GM23338 (cell line): ENCODE measurements around the gene WFDC8. TPM values are rescaled to one million over a fixed set of nuclear protein-coding genes. Genes with fewer than 3 reads are reported as not detected.

Source experiments
- ATAC-seq: fragments of 200-7000 bp; cut with Tn5 transposase; 3 replicates; pipeline ENCODE4 v1.9.1; 2020
- DNase-seq: peaks from one replicate; pipeline ENCODE4 v3.0.0-alpha.2; 2015; ENCODE audit warnings: low spot score
- H2AFZ ChIP-seq: fragments of 200-600 bp; sonication (generic); 2 replicates; pipeline ENCODE4 v1.8.0; 2016; ENCODE audit warnings: antibody characterized with exemption, mild to moderate bottlenecking, moderate library complexity
- H3F3A ChIP-seq: fragments of 200-600 bp; sonication (generic); replicated peaks from 2 replicates; pipeline ENCODE4 v1.8.0; 2017; ENCODE audit warnings: antibody characterized with exemption, mixed run types, low read depth
- H3K27ac ChIP-seq: fragments of 200-600 bp; sonication (generic); 2 replicates; pipeline ENCODE4 v1.6.1; 2016; ENCODE audit warnings: low read depth
- H3K27me3 ChIP-seq: fragments of 200-600 bp; sonication (generic); 2 replicates; pipeline ENCODE4 v1.8.0; 2016; ENCODE audit warnings: mild to moderate bottlenecking, mixed run types, moderate library complexity; ENCODE audit not compliant: insufficient read depth
- H3K36me3 ChIP-seq: fragments of 200-600 bp; sonication (generic); 2 replicates; pipeline ENCODE4 v1.8.0; 2016; ENCODE audit warnings: mild to moderate bottlenecking; ENCODE audit not compliant: insufficient read depth
- H3K4me1 ChIP-seq: fragments of 200-600 bp; sonication (generic); 2 replicates; pipeline ENCODE4 v1.8.0; 2016; ENCODE audit warnings: mild to moderate bottlenecking, moderate library complexity; ENCODE audit not compliant: insufficient read depth
- H3K4me2 ChIP-seq: fragments of 200-600 bp; sonication (generic); 2 replicates; pipeline ENCODE4 v1.7.1; 2017; ENCODE audit warnings: mixed run types
- H3K4me3 ChIP-seq: fragments of 200-600 bp; sonication (generic); 2 replicates; pipeline ENCODE4 v1.6.1; 2016; ENCODE audit warnings: mixed run types
- H3K79me2 ChIP-seq: fragments of 200-600 bp; sonication (generic); replicated peaks from 2 replicates; pipeline ENCODE4 v1.8.0; 2017; ENCODE audit warnings: mild to moderate bottlenecking; ENCODE audit not compliant: insufficient read depth
- H3K9me2 ChIP-seq: fragments of 200-600 bp; sonication (generic); 2 replicates; pipeline ENCODE4 v1.8.0; 2017; ENCODE audit not compliant: insufficient read depth
- H4K20me1 ChIP-seq: fragments of 200-600 bp; sonication (generic); replicated peaks from 2 replicates; pipeline ENCODE4 v1.8.0; 2017; ENCODE audit warnings: mild to moderate bottlenecking; ENCODE audit not compliant: insufficient read depth
- H3K27ac Mint-ChIP-seq: 2 replicates; pipeline ENCODE4 v1.8.0; 2020; ENCODE audit warnings: inconsistent platforms, mild to moderate bottlenecking, moderate library complexity, mixed read lengths
- H3K27me3 Mint-ChIP-seq: 3 replicates; pipeline ENCODE4 v1.8.0; 2022; ENCODE audit warnings: low read depth, mild to moderate bottlenecking, moderate library complexity, mixed read lengths, inconsistent platforms; ENCODE audit not compliant: insufficient read depth, poor library complexity
- H3K36me3 Mint-ChIP-seq: 3 replicates; pipeline ENCODE4 v1.8.0; 2021; ENCODE audit warnings: low read depth, mild to moderate bottlenecking, inconsistent platforms, moderate library complexity, mixed read lengths
- H3K4me1 Mint-ChIP-seq: 3 replicates; pipeline ENCODE4 v1.8.0; 2020; ENCODE audit warnings: mild to moderate bottlenecking, inconsistent platforms, mixed read lengths
- H3K4me3 Mint-ChIP-seq: 3 replicates; pipeline ENCODE4 v1.8.0; 2021; ENCODE audit warnings: moderate library complexity, mild to moderate bottlenecking, inconsistent platforms, mixed read lengths
- H3K9me3 Mint-ChIP-seq: 3 replicates; pipeline ENCODE4 v1.8.0; 2020; ENCODE audit warnings: moderate library complexity, mild to moderate bottlenecking, inconsistent platforms, mixed read lengths
- EZH2 ChIP-seq: fragments of 200-600 bp; sonication (generic); IDR thresholded peaks from one replicate; pipeline ENCODE4 v1.8.0; 2017; ENCODE audit warnings: antibody characterized with exemption, mild to moderate bottlenecking, low read depth; ENCODE audit not compliant: unreplicated experiment
- EZH2phosphoT487 ChIP-seq: fragments of 200-600 bp; sonication (generic); IDR thresholded peaks from one replicate; pipeline ENCODE4 v1.8.1; 2018; ENCODE audit warnings: antibody characterized with exemption; ENCODE audit not compliant: unreplicated experiment
- NANOG ChIP-seq: IDR thresholded peaks from 2 replicates; pipeline ENCODE4 v1.6.1; 2016; ENCODE audit warnings: antibody characterized with exemption, borderline replicate concordance
- STAT1 ChIP-seq: IDR thresholded peaks from one replicate; pipeline ENCODE4 v1.6.1; 2016; ENCODE audit warnings: antibody characterized with exemption; ENCODE audit not compliant: unreplicated experiment
- ZNF331 ChIP-seq: fragments of 250-450 bp; sonication (Bioruptor Pico); IDR thresholded peaks from 2 replicates; pipeline ENCODE4 v1.5.0; 2020; ENCODE audit warnings: low read depth, mild to moderate bottlenecking, moderate library complexity
- polyA plus RNA-seq: library from polyadenylated mRNA; unstranded; fragments of >200 nt; fragmentation: Nextera tagmentation; extraction: Ambion mirVana; gene quantifications from 2 replicates; pipeline ENCODE4 v1.2.1, GENCODE V29; 2016
- total RNA-seq: library from RNA; depleted of rRNA; stranded (reverse); fragments of >200 nt; shearing (Covaris generic); gene quantifications from 2 replicates; pipeline ENCODE4 v1.2.3, GENCODE V29; 2014
- TF ChIP-seq, protein P1 (sequence below): IDR thresholded peaks from one replicate; pipeline ENCODE4 v1.6.1; 2018; ENCODE audit warnings: antibody characterized with exemption; ENCODE audit not compliant: unreplicated experiment
- TF ChIP-seq, protein P2 (sequence below): fragments of 250-450 bp; sonication (Bioruptor Pico); IDR thresholded peaks from 2 replicates; pipeline ENCODE4 v1.5.0; 2020; ENCODE audit warnings: mild to moderate bottlenecking, moderate library complexity
- TF ChIP-seq, protein P3 (sequence below), 2 experiments: fragments of 200-600 bp in 1 of 2; sonication (generic) in 1 of 2; conservative IDR thresholded peaks; 2 replicates each; pipeline versions ENCODE4 v1.5.1 to v1.6.1; 2016 to 2017; ENCODE audit warnings: antibody characterized with exemption in 2 of 2, low read depth in 2 of 2, mild to moderate bottlenecking in 2 of 2, moderate library complexity in 1 of 2

The WFDC8 gene
- total and polyA plus RNA-seq, 2 experiments from 2014 or later: 0.23 TPM; not detected in 1

DNA sequence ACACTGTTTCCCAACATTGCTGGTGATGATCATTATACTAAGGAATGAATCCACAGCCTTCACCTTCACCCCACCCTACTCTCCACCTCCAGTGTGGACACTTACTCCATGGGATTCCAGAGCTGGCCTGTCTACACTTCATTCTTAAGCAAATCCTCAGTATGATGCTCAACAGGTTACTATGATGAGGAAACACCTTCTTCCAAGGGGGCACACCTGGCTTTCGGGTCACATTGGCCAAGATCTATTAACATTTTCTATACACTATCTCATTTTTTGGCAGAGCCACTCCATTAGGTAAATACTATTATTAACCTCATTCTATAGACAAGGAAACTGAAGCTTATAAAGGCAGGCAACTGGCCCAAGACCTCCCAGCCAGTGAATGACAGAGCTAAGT lies 23.9 kb downstream of the WFDC8 start (continued):
- TF ChIP-seq, protein P1, sequence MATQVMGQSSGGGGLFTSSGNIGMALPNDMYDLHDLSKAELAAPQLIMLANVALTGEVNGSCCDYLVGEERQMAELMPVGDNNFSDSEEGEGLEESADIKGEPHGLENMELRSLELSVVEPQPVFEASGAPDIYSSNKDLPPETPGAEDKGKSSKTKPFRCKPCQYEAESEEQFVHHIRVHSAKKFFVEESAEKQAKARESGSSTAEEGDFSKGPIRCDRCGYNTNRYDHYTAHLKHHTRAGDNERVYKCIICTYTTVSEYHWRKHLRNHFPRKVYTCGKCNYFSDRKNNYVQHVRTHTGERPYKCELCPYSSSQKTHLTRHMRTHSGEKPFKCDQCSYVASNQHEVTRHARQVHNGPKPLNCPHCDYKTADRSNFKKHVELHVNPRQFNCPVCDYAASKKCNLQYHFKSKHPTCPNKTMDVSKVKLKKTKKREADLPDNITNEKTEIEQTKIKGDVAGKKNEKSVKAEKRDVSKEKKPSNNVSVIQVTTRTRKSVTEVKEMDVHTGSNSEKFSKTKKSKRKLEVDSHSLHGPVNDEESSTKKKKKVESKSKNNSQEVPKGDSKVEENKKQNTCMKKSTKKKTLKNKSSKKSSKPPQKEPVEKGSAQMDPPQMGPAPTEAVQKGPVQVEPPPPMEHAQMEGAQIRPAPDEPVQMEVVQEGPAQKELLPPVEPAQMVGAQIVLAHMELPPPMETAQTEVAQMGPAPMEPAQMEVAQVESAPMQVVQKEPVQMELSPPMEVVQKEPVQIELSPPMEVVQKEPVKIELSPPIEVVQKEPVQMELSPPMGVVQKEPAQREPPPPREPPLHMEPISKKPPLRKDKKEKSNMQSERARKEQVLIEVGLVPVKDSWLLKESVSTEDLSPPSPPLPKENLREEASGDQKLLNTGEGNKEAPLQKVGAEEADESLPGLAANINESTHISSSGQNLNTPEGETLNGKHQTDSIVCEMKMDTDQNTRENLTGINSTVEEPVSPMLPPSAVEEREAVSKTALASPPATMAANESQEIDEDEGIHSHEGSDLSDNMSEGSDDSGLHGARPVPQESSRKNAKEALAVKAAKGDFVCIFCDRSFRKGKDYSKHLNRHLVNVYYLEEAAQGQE: no peak
- no peak for TF ChIP-seq STAT1

DNA sequence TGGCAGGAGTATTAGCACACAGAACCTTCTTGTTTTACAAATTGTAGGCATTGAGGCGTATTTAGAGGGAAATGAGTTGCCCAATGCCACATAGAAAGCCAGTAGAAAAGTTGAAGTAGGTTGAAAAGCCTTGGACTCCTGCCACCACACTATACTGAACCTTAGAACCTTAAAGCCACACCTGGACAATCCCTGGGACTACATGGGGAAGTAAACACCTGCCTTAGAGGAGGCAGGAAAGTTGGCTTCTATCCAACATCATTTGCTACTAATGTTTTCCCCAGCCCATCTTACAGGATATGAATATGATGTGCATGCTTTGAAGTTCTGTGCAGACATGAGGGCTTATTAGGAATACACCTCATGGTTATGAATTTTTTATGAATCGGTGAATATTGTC lies 26.6 kb downstream of the WFDC8 start:
- DNase-seq (no peak), ATAC-seq (no peak)
- H3K79me2 ChIP-seq: no peaks in the 10 kb centered on the region
- H3F3A ChIP-seq: no peaks in the 10 kb centered on the region
- no peaks in the 10 kb centered on the region for H3K27me3 ChIP-seq
- Mint-ChIP-seq H3K9me3 (no peaks in the 10 kb centered on the region; the same call in 2 of the 3 replicates), H3K27ac (no peak overlapping the region), H3K4me1 (no peaks in the 10 kb centered on the region), H3K4me3 (no peak overlapping the region), H3K27me3 (no peaks in the 10 kb centered on the region), H3K36me3 (no peaks in the 10 kb centered on the region; the same call in 1 of the 3 replicates)
- no peaks in the 10 kb centered on the region for H3K4me1 ChIP-seq
- H3K9me2 ChIP-seq: peaks cover 36% of the 10 kb centered on the region
- H3K4me2 ChIP-seq: no peak overlapping the region
- H4K20me1 ChIP-seq: no peaks in the 10 kb centered on the region
- no peak overlapping the region for H3K4me3 ChIP-seq
- H2AFZ ChIP-seq: no peak overlapping the region
- no peak overlapping the region for H3K27ac ChIP-seq
- H3K36me3 ChIP-seq: no peaks in the 10 kb centered on the region
- TF ChIP-seq, protein P2, sequence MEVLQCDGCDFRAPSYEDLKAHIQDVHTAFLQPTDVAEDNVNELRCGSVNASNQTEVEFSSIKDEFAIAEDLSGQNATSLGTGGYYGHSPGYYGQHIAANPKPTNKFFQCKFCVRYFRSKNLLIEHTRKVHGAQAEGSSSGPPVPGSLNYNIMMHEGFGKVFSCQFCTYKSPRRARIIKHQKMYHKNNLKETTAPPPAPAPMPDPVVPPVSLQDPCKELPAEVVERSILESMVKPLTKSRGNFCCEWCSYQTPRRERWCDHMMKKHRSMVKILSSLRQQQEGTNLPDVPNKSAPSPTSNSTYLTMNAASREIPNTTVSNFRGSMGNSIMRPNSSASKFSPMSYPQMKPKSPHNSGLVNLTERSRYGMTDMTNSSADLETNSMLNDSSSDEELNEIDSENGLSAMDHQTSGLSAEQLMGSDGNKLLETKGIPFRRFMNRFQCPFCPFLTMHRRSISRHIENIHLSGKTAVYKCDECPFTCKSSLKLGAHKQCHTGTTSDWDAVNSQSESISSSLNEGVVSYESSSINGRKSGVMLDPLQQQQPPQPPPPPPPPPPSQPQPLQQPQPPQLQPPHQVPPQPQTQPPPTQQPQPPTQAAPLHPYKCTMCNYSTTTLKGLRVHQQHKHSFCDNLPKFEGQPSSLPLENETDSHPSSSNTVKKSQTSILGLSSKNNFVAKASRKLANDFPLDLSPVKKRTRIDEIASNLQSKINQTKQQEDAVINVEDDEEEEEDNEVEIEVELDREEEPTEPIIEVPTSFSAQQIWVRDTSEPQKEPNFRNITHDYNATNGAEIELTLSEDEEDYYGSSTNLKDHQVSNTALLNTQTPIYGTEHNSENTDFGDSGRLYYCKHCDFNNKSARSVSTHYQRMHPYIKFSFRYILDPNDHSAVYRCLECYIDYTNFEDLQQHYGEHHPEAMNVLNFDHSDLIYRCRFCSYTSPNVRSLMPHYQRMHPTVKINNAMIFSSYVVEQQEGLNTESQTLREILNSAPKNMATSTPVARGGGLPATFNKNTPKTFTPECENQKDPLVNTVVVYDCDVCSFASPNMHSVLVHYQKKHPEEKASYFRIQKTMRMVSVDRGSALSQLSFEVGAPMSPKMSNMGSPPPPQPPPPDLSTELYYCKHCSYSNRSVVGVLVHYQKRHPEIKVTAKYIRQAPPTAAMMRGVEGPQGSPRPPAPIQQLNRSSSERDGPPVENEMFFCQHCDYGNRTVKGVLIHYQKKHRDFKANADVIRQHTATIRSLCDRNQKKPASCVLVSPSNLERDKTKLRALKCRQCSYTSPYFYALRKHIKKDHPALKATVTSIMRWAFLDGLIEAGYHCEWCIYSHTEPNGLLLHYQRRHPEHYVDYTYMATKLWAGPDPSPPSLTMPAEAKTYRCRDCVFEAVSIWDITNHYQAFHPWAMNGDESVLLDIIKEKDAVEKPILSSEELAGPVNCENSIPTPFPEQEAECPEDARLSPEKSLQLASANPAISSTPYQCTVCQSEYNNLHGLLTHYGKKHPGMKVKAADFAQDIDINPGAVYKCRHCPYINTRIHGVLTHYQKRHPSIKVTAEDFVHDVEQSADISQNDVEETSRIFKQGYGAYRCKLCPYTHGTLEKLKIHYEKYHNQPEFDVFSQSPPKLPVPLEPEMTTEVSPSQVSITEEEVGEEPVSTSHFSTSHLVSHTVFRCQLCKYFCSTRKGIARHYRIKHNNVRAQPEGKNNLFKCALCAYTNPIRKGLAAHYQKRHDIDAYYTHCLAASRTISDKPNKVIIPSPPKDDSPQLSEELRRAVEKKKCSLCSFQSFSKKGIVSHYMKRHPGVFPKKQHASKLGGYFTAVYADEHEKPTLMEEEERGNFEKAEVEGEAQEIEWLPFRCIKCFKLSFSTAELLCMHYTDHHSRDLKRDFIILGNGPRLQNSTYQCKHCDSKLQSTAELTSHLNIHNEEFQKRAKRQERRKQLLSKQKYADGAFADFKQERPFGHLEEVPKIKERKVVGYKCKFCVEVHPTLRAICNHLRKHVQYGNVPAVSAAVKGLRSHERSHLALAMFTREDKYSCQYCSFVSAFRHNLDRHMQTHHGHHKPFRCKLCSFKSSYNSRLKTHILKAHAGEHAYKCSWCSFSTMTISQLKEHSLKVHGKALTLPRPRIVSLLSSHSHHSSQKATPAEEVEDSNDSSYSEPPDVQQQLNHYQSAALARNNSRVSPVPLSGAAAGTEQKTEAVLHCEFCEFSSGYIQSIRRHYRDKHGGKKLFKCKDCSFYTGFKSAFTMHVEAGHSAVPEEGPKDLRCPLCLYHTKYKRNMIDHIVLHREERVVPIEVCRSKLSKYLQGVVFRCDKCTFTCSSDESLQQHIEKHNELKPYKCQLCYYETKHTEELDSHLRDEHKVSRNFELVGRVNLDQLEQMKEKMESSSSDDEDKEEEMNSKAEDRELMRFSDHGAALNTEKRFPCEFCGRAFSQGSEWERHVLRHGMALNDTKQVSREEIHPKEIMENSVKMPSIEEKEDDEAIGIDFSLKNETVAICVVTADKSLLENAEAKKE: no peak
- TF ChIP-seq, protein P1: no peak
- TF ChIP-seq ZNF331 (CRISPR knock-in tag): no peak
- no peak for TF ChIP-seq EZH2
- TF ChIP-seq, protein P3, sequence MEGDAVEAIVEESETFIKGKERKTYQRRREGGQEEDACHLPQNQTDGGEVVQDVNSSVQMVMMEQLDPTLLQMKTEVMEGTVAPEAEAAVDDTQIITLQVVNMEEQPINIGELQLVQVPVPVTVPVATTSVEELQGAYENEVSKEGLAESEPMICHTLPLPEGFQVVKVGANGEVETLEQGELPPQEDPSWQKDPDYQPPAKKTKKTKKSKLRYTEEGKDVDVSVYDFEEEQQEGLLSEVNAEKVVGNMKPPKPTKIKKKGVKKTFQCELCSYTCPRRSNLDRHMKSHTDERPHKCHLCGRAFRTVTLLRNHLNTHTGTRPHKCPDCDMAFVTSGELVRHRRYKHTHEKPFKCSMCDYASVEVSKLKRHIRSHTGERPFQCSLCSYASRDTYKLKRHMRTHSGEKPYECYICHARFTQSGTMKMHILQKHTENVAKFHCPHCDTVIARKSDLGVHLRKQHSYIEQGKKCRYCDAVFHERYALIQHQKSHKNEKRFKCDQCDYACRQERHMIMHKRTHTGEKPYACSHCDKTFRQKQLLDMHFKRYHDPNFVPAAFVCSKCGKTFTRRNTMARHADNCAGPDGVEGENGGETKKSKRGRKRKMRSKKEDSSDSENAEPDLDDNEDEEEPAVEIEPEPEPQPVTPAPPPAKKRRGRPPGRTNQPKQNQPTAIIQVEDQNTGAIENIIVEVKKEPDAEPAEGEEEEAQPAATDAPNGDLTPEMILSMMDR (conservative IDR thresholded peaks at IDR 0.05; ENCODE audit: low read depth in 2 of 2): no peak
- TF ChIP-seq EZH2phosphoT487: no peak
- TF ChIP-seq STAT1: no peak
- no peak for TF ChIP-seq NANOG
